ENCODE measurements around the gene SEC14L3.

Gene SEC14L3

DNA sequence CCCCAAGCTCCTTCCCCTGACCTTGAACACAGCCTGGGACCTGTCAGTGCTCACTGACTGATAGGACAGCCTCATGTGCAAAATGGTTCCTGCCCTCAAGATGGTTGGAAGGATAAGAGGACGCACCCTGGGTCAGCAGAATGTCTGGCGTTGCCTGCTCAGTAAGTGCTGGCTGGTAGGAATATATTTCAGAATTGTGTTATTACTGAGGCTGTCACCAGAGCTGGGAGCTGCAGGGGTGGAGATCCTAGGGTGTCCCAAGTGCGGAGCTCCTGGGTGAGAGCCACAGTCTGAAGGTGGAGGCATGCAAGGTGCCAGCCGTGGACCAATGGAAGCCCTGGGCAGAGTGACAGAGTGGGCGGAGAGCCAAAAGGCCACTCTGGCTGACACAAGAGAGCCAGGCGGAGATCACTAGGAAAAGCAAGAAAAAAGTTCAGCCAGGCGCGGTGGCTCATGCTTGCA is 34.7 kb upstream of the SEC14L3 start:
- WGBS, 2 experiments = 91 to 94% methylated on average over 8 of the region's 8 CpGs
- no peak overlapping the region for H3K4me3 ChIP-seq (ENCODE audit: insufficient read depth, low read depth, low read length)
- no peak overlapping the region for H3K27ac ChIP-seq (ENCODE audit: insufficient read depth, low read depth, low read length, poor library complexity, severe bottlenecking)
- no peaks in the 10 kb centered on the region for H3K27me3 ChIP-seq (ENCODE audit: control insufficient read depth, insufficient read depth, low read length, poor library complexity, severe bottlenecking)
- no peaks in the 10 kb centered on the region for H3K4me1 ChIP-seq (ENCODE audit: control insufficient read depth, insufficient read depth, low read length)
- H3K9me3 ChIP-seq (ENCODE audit: control insufficient read depth, low read length) = no peaks in the 10 kb centered on the region
- H3K36me3 ChIP-seq (ENCODE audit: control insufficient read depth, insufficient read depth, low read length) = no peaks in the 10 kb centered on the region

- Histone ChIP-seq H3K27ac (ENCODE audit: insufficient read depth, low read depth, low read length, poor library complexity, severe bottlenecking) (no peak overlapping the region), H3K9me3 (ENCODE audit: control insufficient read depth, low read length) (no peaks in the 10 kb centered on the region), H3K4me3 (ENCODE audit: insufficient read depth, low read depth, low read length) (no peak overlapping the region), H3K27me3 (ENCODE audit: control insufficient read depth, insufficient read depth, low read length, poor library complexity, severe bottlenecking) (no peaks in the 10 kb centered on the region), H3K4me1 (ENCODE audit: control insufficient read depth, insufficient read depth, low read length) (no peaks in the 10 kb centered on the region), H3K36me3 (ENCODE audit: control insufficient read depth, insufficient read depth, low read length) (no peaks in the 10 kb centered on the region)
- whole genome bisulfite sequencing, 2 experiments = 89 to 90% methylated on average over 12 of the region's 12 CpGs
Measured at GRCh38 chr22:30503551-30503950, 31.7 kb upstream of the SEC14L3 start.

DNA sequence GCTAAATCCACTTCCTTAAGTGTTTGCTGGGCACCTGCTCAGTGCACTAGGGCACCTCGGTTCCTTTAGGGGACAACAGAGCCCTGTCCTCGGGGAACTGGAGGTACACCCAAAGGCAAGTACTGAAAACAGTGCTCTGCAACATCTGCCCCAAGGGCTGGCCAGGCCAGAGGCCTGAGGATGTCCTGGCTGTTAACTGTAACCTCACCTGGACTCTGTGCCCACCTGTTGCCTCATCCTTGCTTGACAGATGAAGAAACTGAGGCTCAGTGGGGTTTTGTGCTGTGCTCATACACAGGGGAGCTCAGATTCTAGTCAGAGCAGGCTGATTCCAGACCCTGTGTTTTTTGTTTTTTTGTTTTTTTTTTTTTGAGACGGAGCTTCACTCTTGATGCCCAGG is 31.1 kb upstream of the SEC14L3 start:
- no peak overlapping the region for H3K27ac ChIP-seq (ENCODE audit: insufficient read depth, low read depth, low read length, poor library complexity, severe bottlenecking)
- no peaks in the 10 kb centered on the region for H3K36me3 ChIP-seq (ENCODE audit: control insufficient read depth, insufficient read depth, low read length)
- H3K4me1 ChIP-seq (ENCODE audit: control insufficient read depth, insufficient read depth, low read length) = no peaks in the 10 kb centered on the region
- no peaks in the 10 kb centered on the region for H3K27me3 ChIP-seq (ENCODE audit: control insufficient read depth, insufficient read depth, low read length, poor library complexity, severe bottlenecking)
- H3K9me3 ChIP-seq (ENCODE audit: control insufficient read depth, low read length) = no peaks in the 10 kb centered on the region
- no peak overlapping the region for H3K4me3 ChIP-seq (ENCODE audit: insufficient read depth, low read depth, low read length)
- WGBS, 2 experiments = 86 to 89% methylated on average over 3 of the region's 3 CpGs

DNA sequence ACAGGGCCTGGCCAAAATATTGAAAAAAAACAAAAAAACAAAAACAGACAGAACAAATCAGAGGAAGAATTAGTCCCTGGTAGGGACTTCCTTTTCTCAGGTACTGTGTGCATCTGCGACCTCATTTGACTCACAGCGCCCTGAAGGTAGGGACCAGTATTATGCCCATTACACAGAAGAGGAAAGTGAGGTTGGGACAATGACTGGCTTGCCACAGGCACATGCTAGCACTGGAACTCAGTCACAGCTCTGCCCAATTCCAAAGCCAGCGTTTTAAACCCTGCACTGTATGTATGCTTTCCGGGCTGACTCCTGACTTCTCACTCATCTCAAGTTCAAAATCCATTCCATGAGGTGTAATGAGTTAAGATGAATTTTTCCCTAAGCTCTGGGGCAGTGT is 30.3 kb upstream of the SEC14L3 start:
- Histone ChIP-seq H3K9me3 (ENCODE audit: control insufficient read depth, low read length) (no peaks in the 10 kb centered on the region), H3K27ac (ENCODE audit: insufficient read depth, low read depth, low read length, poor library complexity, severe bottlenecking) (no peak overlapping the region), H3K36me3 (ENCODE audit: control insufficient read depth, insufficient read depth, low read length) (no peaks in the 10 kb centered on the region), H3K4me3 (ENCODE audit: insufficient read depth, low read depth, low read length) (no peak overlapping the region), H3K27me3 (ENCODE audit: control insufficient read depth, insufficient read depth, low read length, poor library complexity, severe bottlenecking) (no peaks in the 10 kb centered on the region), H3K4me1 (ENCODE audit: control insufficient read depth, insufficient read depth, low read length) (no peaks in the 10 kb centered on the region)
- WGBS, 2 experiments = 84% methylated on average over 4 of the region's 4 CpGs

- 94 to 98% methylated on average over 6 of the region's 6 CpGs for WGBS, 2 experiments
- H3K27me3 ChIP-seq (ENCODE audit: control insufficient read depth, insufficient read depth, low read length, poor library complexity, severe bottlenecking) = no peaks in the 10 kb centered on the region
- H3K9me3 ChIP-seq (ENCODE audit: control insufficient read depth, low read length) = no peaks in the 10 kb centered on the region
- H3K36me3 ChIP-seq (ENCODE audit: control insufficient read depth, insufficient read depth, low read length) = no peaks in the 10 kb centered on the region
- H3K4me3 ChIP-seq (ENCODE audit: insufficient read depth, low read depth, low read length) = no peak overlapping the region
- H3K27ac ChIP-seq (ENCODE audit: insufficient read depth, low read depth, low read length, poor library complexity, severe bottlenecking) = no peak overlapping the region
- no peaks in the 10 kb centered on the region for H3K4me1 ChIP-seq (ENCODE audit: control insufficient read depth, insufficient read depth, low read length)
Measured at GRCh38 chr22:30500628-30501027, 28.8 kb upstream of the SEC14L3 start.

- Histone ChIP-seq H3K4me3 (ENCODE audit: insufficient read depth, low read depth, low read length) (no peak overlapping the region), H3K9me3 (ENCODE audit: control insufficient read depth, low read length) (no peaks in the 10 kb centered on the region), H3K4me1 (ENCODE audit: control insufficient read depth, insufficient read depth, low read length) (no peaks in the 10 kb centered on the region), H3K36me3 (ENCODE audit: control insufficient read depth, insufficient read depth, low read length) (no peaks in the 10 kb centered on the region), H3K27ac (ENCODE audit: insufficient read depth, low read depth, low read length, poor library complexity, severe bottlenecking) (no peak overlapping the region), H3K27me3 (ENCODE audit: control insufficient read depth, insufficient read depth, low read length, poor library complexity, severe bottlenecking) (no peaks in the 10 kb centered on the region)
- 90 to 94% methylated on average over 7 of the region's 7 CpGs for whole genome bisulfite sequencing, 2 experiments
Measured at GRCh38 chr22:30497466-30498150, 25.8 kb upstream of the SEC14L3 start.

GRCh38 chr22:30495041-30495784 is 23.4 kb upstream of the SEC14L3 start:
- H3K27me3 ChIP-seq (ENCODE audit: control insufficient read depth, insufficient read depth, low read length, poor library complexity, severe bottlenecking) = no peaks in the 10 kb centered on the region
- H3K9me3 ChIP-seq (ENCODE audit: control insufficient read depth, low read length) = no peaks in the 10 kb centered on the region
- no peaks in the 10 kb centered on the region for H3K4me1 ChIP-seq (ENCODE audit: control insufficient read depth, insufficient read depth, low read length)
- no peak overlapping the region for H3K27ac ChIP-seq (ENCODE audit: insufficient read depth, low read depth, low read length, poor library complexity, severe bottlenecking)
- 85 to 86% methylated on average over 14 of the region's 14 CpGs for WGBS, 2 experiments
- H3K4me3 ChIP-seq (ENCODE audit: insufficient read depth, low read depth, low read length) = no peak overlapping the region
- H3K36me3 ChIP-seq (ENCODE audit: control insufficient read depth, insufficient read depth, low read length) = no peaks in the 10 kb centered on the region

DNA sequence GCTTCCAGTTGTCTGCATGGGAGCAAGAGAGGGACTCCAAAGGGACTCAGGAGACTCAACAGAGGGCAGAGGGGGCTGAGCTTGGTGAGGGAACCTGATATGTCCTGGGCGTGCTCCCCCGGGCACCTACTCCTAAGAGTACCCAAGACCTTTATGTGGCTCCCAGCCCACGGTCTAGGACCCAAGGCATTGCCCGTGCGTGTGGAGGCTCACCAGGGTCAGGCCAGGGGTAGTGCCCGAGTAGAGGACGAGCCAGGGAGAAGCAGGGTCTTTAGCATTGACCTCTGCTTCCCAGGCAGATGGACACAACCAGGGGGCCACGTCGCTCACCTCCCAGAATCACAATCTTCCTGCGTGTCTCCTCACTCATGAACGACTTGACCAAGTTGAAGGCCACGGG is 20.3 kb upstream of the SEC14L3 start:
- no peaks in the 10 kb centered on the region for H3K27me3 ChIP-seq (ENCODE audit: control insufficient read depth, insufficient read depth, low read length, poor library complexity, severe bottlenecking)
- no peak overlapping the region for H3K4me3 ChIP-seq (ENCODE audit: insufficient read depth, low read depth, low read length)
- H3K4me1 ChIP-seq (ENCODE audit: control insufficient read depth, insufficient read depth, low read length) = no peaks in the 10 kb centered on the region
- H3K9me3 ChIP-seq (ENCODE audit: control insufficient read depth, low read length) = no peaks in the 10 kb centered on the region
- WGBS, 2 experiments = 89 to 91% methylated on average over 12 of the region's 12 CpGs
- no peaks in the 10 kb centered on the region for H3K36me3 ChIP-seq (ENCODE audit: control insufficient read depth, insufficient read depth, low read length)
- no peak overlapping the region for H3K27ac ChIP-seq (ENCODE audit: insufficient read depth, low read depth, low read length, poor library complexity, severe bottlenecking)

DNA sequence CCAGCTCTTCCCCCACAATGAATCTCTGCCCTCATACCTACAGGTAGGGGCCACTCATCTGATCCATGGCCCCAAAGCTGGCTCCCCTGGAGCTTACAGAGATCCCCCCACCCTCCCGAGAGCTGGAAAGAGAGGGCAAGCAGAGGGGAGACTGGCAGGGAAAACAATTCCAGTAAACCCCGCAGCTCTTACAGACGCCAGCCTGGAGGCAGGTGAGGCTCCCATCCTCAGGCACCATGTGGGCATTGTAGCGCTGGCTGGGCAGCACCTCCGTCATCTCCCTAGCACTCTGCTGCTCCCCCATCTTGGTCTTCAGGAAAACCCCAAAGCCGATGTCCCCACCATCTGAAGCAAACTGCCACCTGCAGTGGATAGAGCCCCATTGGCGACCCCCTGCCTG is 19.6 kb upstream of the SEC14L3 start:
- Histone ChIP-seq H3K4me1 (ENCODE audit: control insufficient read depth, insufficient read depth, low read length) (no peaks in the 10 kb centered on the region), H3K27ac (ENCODE audit: insufficient read depth, low read depth, low read length, poor library complexity, severe bottlenecking) (no peak overlapping the region), H3K36me3 (ENCODE audit: control insufficient read depth, insufficient read depth, low read length) (no peaks in the 10 kb centered on the region), H3K27me3 (ENCODE audit: control insufficient read depth, insufficient read depth, low read length, poor library complexity, severe bottlenecking) (no peaks in the 10 kb centered on the region), H3K4me3 (ENCODE audit: insufficient read depth, low read depth, low read length) (no peak overlapping the region), H3K9me3 (ENCODE audit: control insufficient read depth, low read length) (no peaks in the 10 kb centered on the region)
- WGBS, 2 experiments = 92 to 96% methylated on average over 6 of the region's 7 CpGs

DNA sequence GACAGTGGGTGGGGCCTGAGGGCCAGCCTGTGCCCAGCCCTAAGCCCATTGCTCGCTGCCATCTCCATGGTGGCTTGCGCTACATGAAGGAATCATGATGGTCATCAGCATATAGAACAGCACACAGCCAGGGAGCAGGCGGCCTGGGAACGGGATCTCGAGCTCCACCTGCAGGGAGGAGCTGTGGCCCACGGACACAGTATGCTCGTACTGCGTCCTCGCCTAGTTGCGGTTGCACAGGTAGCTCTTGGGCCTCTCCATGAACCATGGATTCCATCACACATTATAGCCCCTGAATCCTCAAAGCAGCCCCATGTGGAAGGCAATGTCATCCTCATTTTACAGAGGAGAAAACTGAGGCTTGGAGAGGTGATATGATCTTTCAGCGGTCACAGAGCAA is 18.6 kb upstream of the SEC14L3 start:
- Histone ChIP-seq H3K9me3 (ENCODE audit: control insufficient read depth, low read length) (no peaks in the 10 kb centered on the region), H3K27me3 (ENCODE audit: control insufficient read depth, insufficient read depth, low read length, poor library complexity, severe bottlenecking) (no peaks in the 10 kb centered on the region), H3K36me3 (ENCODE audit: control insufficient read depth, insufficient read depth, low read length) (no peaks in the 10 kb centered on the region), H3K4me1 (ENCODE audit: control insufficient read depth, insufficient read depth, low read length) (no peaks in the 10 kb centered on the region), H3K27ac (ENCODE audit: insufficient read depth, low read depth, low read length, poor library complexity, severe bottlenecking) (no peak overlapping the region), H3K4me3 (ENCODE audit: insufficient read depth, low read depth, low read length) (no peak overlapping the region)
- 73 to 76% methylated on average over 11 of the region's 11 CpGs for WGBS, 2 experiments
